Epithelial cell of umbilical artery (primary cell): ENCODE results near the gene BRS3. TPM values are rescaled to one million over a fixed set of nuclear protein-coding genes. Genes with fewer than 3 reads are reported as not detected.

Experiments used
- total RNA-seq: library from RNA; depleted of rRNA; stranded (reverse); fragments of >200 nt; gene quantifications from 2 replicates; pipeline ENCODE4 v1.2.3, GENCODE V29; 2014

Gene BRS3
- total RNA-seq = not detected in 2 replicates

DNA sequence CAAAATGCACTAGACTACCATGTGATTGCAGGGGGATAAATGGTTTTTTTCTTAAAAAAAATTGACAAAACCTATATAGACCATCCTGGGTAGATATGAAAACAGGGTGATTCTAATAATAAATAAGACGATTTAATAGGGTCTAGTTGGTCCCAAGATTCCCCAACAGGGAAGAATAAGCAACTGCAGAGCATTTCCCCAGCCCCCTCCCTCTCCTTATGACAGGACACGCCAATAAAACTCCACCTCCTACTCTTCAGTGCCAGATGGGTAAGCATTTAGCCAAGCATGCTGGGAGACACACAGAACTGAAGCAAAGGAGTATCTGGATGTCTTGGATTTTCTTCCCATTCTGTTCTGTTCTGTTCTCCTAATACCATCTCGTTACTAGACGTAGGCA is at the start of gene BRS3:
Gene BRS3, plus strand, starts transcription at position 301 of the 400 bp plus-strand sequence. CDS start 168 bp downstream, outside the sequence.

GRCh38 chrX:136497556-136498052 is 9.9 kb downstream of the BRS3 start, which contains the start of gene HTATSF1:
TSS of gene HTATSF1 (plus strand) at chrX:136497592. CDS start at chrX:136497685, 93 bp downstream.

DNA sequence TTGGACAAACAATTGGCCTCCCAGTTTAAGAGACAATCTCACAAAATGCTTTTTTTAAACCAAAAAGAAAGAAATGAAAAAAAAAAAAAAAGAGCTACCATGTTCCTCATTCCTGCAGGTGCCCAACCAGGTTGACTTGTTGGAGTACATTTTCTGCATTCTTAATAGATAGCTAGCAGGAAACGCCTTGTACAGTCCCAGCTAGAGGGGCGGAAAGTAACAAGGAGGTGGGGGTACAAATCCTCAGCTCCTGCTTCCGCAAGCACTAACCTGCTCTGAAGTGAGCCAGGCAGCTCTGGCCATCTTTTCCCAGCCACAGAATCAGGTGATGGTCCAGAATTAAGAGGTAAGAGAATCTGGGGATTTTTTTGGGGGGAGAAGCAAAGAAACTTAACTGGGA is 44.2 kb downstream of the BRS3 start, which contains the start of gene VGLL1:
Gene VGLL1, plus strand, starts transcription at position 265 of the 400 bp plus-strand sequence. CDS start 3,806 bp downstream, outside the sequence.

Other genes starting within 250 kb of the BRS3 start
- gene MAP7D3, start 236.5 kb upstream of the BRS3 start, total RNA-seq = 12.3 and 14.9 TPM in 2 replicates
- not detected in 2 replicates for gene ADGRG4, start 187.0 kb upstream of the BRS3 start, total RNA-seq
- gene HTATSF1, start 9.6 kb downstream of the BRS3 start, total RNA-seq = 29.9 and 37.1 TPM in 2 replicates
- not detected in 2 replicates for gene VGLL1, start 44.3 kb downstream of the BRS3 start, total RNA-seq
- gene CD40LG, start 160.2 kb downstream of the BRS3 start, total RNA-seq = not detected in 2 replicates